GM21737 (cell line): ENCODE measurements around the gene SLMAP.
"Not testable (repeated sequence)": the region's sequence is repeated elsewhere in the genome, so short reads cannot be mapped to it uniquely, and the experiment has no call there.

ENCODE experiments used
- ATAC-seq: cut with Tn5 transposase; IDR thresholded peaks from one replicate; pipeline ENCODE4 v1.9.1; 2021; ENCODE audit warnings: mild to moderate bottlenecking, moderate library complexity; ENCODE audit not compliant: unreplicated experiment

SLMAP gene

DNA sequence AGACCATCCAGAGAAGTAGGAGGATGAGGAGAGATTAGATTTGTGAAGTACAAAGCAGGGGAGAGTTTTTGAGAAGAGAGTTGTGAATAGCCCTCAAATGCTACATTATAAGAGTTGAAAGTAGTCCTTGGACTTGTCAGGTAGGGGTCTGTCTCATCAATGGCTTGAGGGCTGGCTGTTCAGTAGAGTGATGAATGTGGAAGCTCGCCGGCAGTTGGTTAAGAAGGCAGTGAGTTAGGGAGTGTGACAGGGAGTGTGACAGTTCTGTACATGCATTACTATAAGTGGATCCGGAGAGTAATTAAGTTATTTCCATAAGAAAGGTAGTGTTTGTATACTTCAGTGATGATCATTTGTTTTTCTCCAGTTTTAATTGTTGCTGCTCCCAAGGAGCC lies 32.5 kb downstream of the SLMAP start:
- no peak for ATAC-seq

DNA sequence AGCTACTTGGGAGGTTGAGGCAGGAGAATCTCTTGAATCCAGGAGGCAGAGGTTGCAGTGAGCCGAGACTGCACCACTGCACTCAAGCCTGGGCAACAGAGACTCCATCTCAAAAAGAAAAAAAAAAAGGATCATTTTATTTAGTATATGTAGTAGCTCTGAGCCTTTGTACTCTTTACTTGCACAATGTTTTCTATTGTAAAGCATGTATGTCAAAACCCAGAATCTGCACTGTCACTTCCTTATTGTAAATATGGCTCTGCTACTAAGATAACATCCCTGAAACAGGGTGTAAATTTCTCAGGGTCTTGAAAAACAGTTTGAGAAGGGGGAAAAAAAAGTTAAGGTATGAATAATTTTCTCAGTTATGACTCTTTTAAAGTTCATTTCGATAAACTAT lies 35.1 kb downstream of the SLMAP start:
- no peak for ATAC-seq

DNA sequence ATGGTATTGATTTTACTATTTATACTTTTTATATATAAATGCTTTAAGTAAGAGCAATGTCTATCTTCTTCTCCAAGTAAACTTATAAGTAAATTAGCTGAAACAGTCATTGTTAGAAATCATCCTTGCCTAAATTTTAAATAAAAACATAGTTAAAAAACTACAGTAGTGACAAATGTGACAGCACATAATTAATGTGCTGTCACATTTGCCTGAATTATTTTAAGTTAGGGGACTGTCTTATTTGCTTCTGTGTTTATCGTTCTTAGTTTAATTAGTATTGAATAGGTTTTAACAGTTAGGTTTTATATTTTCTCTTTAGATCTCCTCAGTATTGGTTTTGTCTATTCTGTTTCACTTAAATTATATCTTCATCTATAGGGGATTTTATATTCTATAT lies 36.1 kb downstream of the SLMAP start:
- no peak for ATAC-seq

DNA sequence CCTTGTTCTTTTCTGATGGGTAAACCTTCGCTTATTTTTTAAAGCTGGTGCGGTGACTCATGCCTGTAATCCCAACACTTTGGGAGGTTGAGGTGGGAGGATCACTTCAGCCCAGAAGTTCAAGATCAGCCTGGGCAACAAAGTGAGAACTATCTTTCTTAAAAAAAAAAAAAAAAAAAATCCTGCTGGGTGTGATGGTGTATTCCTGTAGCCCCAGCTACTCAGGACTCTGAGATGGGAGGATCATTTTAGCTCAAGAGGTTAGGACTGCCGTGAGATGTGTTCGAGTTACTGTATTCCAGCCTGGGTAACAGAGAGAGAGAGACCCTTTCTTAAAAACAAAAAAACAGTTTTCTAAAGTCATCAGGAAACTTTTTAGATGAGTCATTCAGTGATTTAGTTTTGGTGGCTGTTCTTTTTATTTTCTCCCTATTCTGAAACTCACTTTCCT lies 37.7 kb downstream of the SLMAP start:
- ATAC-seq = no peak

DNA sequence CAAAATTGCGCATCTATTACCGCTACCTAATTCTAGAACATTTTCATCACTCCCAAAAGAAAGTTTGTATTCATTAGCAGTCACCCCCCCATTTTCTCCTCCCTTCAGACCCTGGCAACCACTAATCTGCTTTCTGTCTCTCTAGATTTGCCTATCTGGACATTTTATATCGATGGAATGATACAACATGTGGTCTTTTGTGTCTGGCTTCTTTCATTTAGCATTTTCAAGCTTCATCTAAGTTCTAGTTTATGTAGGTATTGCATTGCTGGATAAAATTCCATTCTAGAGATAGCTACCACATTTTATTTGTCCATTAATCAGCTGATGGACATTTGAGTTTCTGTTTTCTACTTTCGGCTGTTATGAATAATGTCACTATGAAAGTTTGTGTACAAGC lies 38.4 kb downstream of the SLMAP start:
- no peak for ATAC-seq

DNA sequence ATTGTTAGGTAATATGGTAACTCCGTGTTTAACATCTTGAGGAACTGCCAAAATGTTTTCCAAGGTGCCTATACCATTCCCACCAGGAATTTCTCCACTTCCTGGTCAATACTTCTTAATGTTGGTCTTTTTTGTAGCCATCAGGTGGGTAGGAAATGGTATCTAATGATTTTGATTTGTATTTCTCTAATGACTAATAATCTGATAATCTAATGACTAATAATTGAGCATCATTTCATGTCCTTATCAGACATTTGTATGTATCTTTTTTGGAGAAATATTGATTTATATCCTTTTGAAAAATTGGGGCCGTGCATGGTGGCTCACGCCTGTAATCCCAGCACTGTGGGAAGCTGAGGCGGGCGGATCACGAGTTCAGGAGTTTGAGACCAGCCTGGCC lies 38.8 kb downstream of the SLMAP start:
- ATAC-seq = no peak

DNA sequence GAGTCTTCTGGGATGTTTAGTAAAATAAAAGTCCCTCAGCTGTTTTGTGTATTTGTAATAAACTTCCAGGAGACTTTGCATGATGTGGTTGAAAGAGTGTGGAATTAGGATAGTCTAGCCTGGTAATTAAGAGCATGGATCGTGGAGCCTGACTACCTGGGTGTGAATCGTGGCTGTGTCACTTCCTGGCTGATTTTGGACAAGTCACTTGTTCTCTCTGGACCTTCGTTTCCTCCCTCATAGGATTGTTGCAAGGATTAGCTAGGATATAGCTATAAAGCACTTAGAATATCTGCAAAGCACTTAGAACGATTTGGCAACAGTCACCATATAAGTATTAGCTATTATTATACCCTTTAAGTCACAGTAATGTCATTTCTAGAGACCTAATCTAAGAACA lies 40.2 kb downstream of the SLMAP start:
- no peak for ATAC-seq

DNA sequence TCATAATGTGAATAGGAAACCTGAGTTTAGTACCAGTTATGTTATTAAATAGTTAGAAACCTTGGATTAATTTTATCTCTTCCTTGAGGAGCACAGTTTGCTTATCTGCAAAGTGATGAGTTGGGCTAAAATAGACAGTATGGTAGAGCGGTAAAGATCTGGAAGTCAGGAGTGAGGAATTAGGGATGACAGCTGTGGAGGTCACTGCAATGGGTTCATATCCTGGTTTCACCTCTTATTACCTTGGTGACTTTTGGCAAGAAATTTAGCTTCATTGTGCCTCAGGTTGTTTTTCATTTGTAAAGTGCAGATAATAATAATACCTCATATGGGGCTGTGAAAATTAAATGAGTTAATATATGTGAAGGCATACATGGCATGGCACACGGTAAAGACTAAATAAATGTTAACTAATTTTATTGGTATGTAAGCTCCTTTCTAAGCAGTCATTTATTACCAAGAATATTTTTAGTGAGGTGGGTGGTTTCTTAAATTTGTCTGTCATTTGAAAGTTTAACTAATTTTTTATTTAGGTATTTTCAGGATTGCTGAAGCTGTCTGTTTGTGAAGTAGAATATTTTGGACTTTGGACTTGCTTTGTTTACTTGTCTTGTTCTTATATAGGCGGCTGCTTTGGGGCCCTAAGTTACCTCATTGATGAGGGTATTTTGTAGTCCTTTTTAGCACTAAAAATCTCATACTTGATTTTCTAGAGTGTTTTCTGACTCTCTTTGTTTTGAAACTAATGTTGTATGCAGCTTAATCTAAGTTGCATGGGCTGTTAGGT lies 41.8 kb downstream of the SLMAP start:
- no peak for ATAC-seq

DNA sequence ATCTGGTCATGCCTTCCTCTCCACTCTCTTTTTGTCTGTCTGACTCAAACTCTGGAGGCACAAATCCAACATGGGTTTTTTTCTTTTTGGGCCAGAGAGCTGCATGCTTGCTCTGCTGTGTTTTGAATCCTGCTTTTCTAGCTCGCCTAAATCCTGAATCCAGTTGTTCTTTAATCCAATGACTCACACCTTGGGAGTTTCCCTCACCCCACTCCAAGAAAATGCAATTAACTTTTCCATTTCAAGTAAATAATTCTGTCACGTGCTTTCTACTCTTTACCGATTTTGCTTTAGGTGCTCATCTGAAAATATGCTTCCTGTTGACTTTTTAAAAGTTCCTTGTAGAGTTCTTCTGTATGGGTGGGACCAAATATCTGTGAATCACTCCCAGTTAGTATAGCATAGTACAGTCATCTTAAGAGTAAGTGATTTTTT lies 47.6 kb downstream of the SLMAP start:
- ATAC-seq = no peak

DNA sequence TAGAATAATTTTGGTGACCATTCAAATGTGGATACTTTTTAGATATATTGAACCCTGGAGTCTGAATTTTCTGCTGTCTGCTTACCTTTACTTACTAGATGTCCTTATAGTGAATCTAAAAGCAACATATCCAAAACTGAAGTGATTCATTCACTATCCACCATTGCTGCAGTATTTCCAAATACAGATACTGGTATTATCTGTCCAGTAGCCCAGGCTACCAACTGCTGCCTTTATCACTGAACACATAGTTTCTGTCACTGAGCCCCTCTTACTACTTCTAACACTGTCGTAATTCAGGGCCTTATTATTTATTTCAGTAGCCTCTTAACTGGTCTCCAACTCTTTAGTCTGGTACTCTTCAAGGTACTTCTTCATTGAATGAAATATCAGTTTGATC lies 49.2 kb downstream of the SLMAP start:
- no peak for ATAC-seq

DNA sequence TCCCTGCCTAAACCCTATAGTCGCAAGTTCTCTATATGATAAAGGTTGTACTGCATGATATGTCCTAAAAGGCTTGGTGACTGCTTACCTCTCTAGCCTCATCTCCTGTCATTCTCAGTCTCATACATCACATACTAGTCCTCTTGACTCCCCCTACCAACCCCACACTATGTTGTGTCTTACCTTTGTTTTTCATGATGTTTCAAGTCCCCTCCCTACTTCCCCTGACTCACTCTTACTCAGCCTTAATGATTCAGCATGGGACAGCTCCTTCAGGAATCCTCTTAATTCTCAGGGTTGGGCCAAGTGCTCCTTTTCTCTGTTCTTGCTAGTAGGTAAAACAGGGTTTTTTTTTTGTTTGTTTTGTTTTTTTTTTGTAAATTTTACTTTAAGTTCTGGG lies 49.6 kb downstream of the SLMAP start:
- ATAC-seq = no peak

DNA sequence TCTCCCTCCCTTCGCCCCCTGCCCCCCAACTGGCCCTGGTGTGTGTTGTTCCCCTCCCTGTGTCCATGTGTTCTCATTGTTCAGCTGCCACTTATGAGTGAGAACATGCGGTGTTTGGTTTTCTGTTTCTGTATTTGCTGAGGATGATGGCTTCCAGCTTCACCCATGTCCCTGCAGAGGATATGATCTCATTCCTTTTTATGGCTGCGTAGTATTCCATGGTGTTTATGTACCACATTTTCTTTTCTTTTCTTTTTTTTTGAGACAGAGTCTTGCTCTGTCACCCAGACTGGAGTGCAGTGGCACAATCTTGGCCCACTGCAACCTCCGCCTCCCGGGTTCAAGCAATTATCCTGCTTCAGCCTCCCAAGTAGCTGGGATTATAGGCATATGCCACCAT lies 50.1 kb downstream of the SLMAP start:
- not testable (repeated sequence) for ATAC-seq

DNA sequence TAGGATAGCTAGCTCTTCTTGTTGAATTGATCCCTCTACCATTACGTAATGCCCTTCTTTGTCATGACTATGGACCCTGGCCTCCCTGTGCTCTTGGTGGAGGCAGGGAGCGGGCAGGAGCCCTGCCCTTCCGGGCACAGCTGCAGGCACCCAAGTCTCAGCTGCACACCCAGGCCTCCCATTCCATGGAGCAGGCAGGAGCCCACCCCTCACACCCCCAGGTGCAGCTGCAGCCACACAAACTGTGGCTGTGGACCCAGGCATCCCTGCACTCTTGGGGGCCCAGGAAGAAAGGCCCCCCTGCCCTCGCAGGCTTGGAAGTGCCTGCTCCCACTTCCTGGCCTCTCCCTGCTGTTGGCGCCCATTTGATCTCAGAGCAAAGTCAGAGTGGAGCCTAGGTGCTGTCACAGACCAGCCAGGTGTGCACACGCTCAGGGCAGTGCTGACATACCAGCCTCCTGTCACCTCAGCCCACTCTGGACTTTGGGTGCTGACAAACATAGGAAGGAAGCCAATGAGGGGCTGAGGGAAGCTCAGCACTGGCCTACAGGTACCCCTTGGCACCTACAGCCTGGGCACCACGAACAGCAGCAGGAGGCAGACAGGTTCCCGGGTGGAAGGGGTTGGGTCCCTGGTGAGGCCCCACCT lies 53.0 kb downstream of the SLMAP start:
- ATAC-seq = no peak

DNA sequence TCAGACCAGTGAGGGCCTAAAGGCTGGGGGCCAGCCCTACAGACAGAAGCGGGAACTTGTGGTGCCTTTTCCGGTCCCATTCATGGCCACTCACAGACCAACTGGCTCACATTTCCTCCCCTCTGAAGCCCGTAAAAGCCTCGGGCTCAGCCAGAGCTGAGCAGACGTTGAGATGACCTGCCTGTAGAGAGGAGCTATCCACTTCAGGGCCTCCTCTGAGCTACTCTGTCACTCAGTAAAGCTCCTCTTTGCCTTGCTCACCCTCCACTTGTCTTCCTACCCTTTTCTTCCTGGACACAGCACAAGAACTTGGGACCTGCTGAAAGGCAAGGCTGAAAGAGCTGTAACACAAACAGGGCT lies 53.5 kb downstream of the SLMAP start:
- ATAC-seq = no peak

DNA sequence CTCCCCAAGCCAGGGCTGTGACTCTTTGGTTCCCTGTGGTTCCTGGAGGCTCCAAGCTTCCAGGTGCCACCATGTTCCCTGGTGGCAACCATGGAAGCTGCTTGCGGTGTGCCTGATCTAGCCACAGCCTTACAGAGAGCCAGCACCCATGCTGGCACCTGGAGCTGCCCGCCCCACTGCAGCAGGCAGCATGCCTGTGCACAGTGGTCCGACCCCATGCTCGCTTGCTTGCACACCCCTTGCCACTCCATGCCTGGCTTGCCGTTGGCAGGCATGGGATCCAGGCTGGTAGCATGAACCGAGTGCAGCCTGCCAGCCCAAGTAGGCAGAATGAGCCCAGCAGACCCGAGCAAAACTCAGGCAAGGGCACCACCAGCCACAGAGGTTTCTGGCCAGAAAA lies 53.9 kb downstream of the SLMAP start:
- no peak for ATAC-seq

DNA sequence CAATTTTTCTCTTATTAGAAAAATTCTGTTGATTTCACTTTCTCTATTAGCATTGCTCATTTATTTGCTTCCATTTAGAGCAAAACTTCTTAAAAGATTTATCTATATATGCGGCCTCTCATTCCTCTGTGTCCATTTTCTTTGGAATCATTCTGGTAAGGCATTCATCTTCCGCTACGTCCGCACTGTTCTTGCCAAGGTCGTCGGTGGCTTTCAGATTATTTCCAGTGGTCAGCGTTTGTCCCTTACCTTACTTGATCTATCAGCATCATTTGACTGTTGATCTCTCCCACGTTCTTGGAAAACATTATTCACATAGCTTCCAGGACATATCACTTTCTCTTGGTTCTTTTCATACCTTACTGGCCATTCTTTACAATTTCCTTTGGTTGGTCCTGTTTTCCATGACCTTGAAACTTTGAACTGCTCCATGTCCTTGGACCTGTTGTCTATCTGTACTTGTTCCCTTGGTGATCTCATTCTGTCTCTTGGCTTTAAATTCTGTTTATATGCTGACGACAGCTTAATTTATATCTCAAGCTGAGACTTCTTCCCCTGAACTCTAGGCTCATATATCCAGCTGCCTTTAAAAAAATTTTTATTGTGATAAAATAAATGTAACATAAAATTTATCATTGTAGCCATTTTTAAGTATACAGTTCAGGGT lies 54.5 kb downstream of the SLMAP start:
- ATAC-seq = no peak

DNA sequence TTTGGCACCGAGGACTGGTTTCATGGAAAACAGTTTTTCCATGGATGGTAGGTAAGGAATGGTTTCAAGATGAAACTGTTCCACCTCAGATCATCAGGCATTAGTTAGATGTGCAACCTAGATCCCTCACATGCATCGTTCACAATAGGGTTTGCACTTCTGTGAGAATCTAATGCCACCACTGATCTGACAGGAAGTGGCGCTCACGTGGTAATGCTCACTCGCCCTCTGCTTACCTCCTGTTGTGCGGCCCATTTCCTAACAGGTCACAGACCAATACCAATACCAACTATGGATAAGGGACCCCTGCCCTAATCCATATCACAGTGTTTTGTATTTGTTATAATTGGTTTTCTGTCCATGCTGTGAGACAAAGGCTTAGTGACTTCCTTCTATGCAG lies 58.9 kb downstream of the SLMAP start:
- no peak for ATAC-seq

DNA sequence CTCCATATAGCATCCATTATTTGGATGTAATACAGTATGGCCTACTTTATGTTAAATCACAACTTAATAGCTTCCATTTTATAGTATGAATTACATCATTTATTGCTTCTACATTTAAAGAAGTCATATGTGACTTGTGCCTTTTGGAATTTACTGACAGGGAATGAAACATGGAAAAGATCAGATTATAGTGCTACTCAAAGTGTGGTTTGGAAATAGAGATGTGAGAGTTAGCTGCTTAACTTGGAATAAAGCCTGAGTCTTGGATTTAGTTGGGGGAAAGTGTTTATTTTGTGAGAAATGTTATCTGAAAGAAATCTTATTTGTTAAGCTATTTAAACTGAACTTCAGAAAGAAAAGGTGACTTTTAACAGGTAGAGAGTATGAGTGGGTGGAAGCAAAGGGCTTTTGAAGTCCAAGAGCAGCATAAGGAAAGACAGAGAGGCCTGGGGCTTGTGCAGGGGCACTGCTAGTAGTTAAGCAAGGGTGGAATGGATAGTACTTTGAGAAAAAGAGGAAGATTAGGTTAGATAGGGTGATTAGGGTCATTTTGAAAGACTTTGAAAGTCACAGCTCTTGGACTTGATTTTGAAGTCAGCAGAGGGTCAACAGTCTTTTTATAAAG lies 60.5 kb downstream of the SLMAP start:
- ATAC-seq = no peak

DNA sequence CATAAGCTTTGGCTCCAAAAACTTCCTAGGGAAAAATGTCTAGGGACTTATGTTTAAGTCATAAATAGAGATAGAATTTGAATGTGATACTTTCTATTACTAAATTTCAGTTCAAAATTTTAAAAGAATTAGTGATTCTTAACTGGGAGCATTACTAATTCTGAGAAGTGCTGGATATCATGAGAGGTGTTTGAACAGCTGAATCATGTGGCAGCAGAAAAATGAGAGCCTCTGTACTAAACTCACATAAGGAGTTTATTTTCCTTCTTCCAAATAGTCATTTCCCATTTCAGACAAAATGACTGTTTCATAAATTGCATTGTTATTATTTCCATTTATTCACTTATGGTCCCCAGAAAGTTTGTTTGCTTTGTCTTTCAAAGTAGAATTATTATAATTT lies 62.7 kb downstream of the SLMAP start:
- ATAC-seq = no peak

DNA sequence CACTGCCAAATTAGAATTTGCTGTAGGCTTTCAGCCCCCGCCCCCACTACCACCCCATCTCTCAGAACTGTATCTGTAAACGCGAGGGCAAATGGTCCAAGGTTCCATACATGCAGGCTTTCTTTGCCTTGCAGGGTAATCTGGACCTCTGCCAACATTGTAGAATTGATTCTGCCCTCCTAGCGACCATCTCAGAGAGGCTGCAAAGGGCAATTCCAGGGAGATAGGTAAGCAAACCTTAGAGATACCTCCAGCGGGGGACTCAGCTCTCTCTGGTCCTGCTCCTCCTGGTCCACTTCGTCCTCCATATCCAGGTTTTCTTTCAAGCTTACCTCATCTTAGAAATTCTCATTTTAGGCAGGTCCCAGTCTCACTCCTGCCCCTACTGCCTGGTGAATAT lies 64.4 kb downstream of the SLMAP start:
- no peak for ATAC-seq

DNA sequence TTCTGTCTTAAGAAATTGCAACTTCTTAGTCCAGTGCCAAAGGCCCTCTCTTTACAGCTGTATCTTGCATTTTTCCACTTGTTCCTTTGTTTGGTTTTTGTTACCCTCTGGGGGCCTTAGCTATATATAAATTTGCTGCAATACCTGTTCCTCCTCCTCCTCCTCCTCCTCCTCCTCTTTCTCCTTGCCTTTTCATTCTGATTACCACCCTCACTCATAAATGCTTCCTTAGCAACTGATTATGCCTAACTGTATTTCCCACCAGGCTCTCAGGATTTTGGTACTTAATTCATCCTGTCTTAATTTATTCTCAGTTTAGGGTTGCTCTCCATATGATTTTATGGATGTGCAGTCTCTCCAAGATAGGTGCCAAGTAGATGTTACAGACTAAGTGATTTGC lies 65.7 kb downstream of the SLMAP start:
- no peak for ATAC-seq

DNA sequence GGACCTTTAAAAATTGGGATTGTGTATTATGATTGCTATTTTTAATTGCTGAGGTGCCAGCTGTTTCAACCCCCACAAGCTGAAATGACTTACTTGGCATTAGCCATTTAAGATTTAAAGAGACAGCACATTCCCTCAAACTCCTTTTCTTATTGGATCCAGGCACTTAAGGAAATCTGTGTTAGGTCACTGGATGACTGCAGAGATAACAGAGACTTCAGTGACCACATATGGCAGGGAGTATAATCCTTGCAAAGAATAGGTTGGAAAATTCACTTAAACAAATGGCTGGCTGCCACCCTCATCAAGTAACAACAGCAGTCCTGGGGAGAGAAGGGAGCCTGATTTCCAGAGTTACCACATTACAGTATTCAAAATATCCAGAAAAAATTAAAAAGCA lies 66.6 kb downstream of the SLMAP start:
- ATAC-seq = no peak
